ENCODE data around the gene OR10H4.
"Not testable (repeated sequence)": the region's sequence is repeated elsewhere in the genome, so short reads cannot be mapped to it uniquely, and the experiment has no call there.

The OR10H4 gene

GRCh38 chr19:15944401-15944800 is 4.4 kb upstream of the OR10H4 start:
- no peak for DNase-seq

GRCh38 chr19:15945301-15945700 is 3.5 kb upstream of the OR10H4 start:
- no peak for DNase-seq

GRCh38 chr19:15954820-15955219 is 6.0 kb downstream of the OR10H4 start:
- DNase-seq = no peak

- DNase-seq = no peak
These were observed 13.5 kb downstream of the OR10H4 start for GRCh38 chr19:15962319-15962718.

GRCh38 chr19:15964231-15964630 is 15.4 kb downstream of the OR10H4 start:
- no peak for DNase-seq

GRCh38 chr19:15971224-15971780 is 22.5 kb downstream of the OR10H4 start:
- no peak for DNase-seq

GRCh38 chr19:15972043-15972442 is 23.2 kb downstream of the OR10H4 start:
- DNase-seq = not testable (repeated sequence)

GRCh38 chr19:15974856-15975255 is 26.0 kb downstream of the OR10H4 start:
- DNase-seq = no peak

GRCh38 chr19:15976836-15977689 is 28.3 kb downstream of the OR10H4 start:
- DNase-seq = no peak

GRCh38 chr19:15977690-15978089 is 28.9 kb downstream of the OR10H4 start:
- no peak for DNase-seq

GRCh38 chr19:15979293-15979692 is 30.5 kb downstream of the OR10H4 start:
- DNase-seq = no peak

GRCh38 chr19:15985831-15986230 is 37.0 kb downstream of the OR10H4 start:
- not testable (repeated sequence) for DNase-seq

- no peak for DNase-seq
These were observed 37.9 kb downstream of the OR10H4 start for GRCh38 chr19:15986701-15987100.

GRCh38 chr19:15989889-15990288 is 41.1 kb downstream of the OR10H4 start:
- DNase-seq = no peak

- no peak for DNase-seq
These were observed 42.8 kb downstream of the OR10H4 start for GRCh38 chr19:15991602-15992001.

- DNase-seq = no peak
These were observed 43.2 kb downstream of the OR10H4 start for GRCh38 chr19:15992014-15992413.

GRCh38 chr19:15995536-15995935 is 46.7 kb downstream of the OR10H4 start:
- no peak for DNase-seq

GRCh38 chr19:15998166-15998565 is 49.4 kb downstream of the OR10H4 start:
- DNase-seq = no peak
